ENCODE measurements around the gene CDH23.

CDH23 gene

GRCh38 chr10:71465551-71466252, 69.0 kb downstream of the CDH23 start:
- no peak for TF ChIP-seq TAF1 (IDR thresholded peaks at IDR 0.05; ENCODE audit: borderline replicate concordance, insufficient read depth, low read length)
- no peak for TF ChIP-seq FOXP2 (optimal IDR thresholded peaks at IDR 0.05; ENCODE audit: borderline replicate concordance, extremely low read depth, extremely low read length, insufficient read depth)
- no peak for TF ChIP-seq POLR2AphosphoS5 (IDR thresholded peaks at IDR 0.05; ENCODE audit: low read depth, low read length)
- TF ChIP-seq REST (IDR thresholded peaks at IDR 0.05; ENCODE audit: insufficient read depth in 1 of 2, low read depth in 2 of 2, low read length in 2 of 2): no peak
- no peak for TF ChIP-seq SIN3A (IDR thresholded peaks at IDR 0.05; ENCODE audit: borderline replicate concordance, insufficient read depth, low read length)

GRCh38 chr10:71466330-71466729, 69.6 kb downstream of the CDH23 start:
- no peak for TF ChIP-seq TAF1 (IDR thresholded peaks at IDR 0.05; ENCODE audit: borderline replicate concordance, insufficient read depth, low read length)
- no peak for TF ChIP-seq REST (IDR thresholded peaks at IDR 0.05; ENCODE audit: insufficient read depth in 1 of 2, low read depth in 2 of 2, low read length in 2 of 2)
- no peak for TF ChIP-seq SIN3A (IDR thresholded peaks at IDR 0.05; ENCODE audit: borderline replicate concordance, insufficient read depth, low read length)
- TF ChIP-seq FOXP2 (optimal IDR thresholded peaks at IDR 0.05; ENCODE audit: borderline replicate concordance, extremely low read depth, extremely low read length, insufficient read depth): no peak
- no peak for TF ChIP-seq POLR2AphosphoS5 (IDR thresholded peaks at IDR 0.05; ENCODE audit: low read depth, low read length)

- no peak for TF ChIP-seq SIN3A (IDR thresholded peaks at IDR 0.05; ENCODE audit: borderline replicate concordance, insufficient read depth, low read length)
- TF ChIP-seq REST (IDR thresholded peaks at IDR 0.05; ENCODE audit: insufficient read depth in 1 of 2, low read depth in 2 of 2, low read length in 2 of 2): no peak
- no peak for TF ChIP-seq FOXP2 (optimal IDR thresholded peaks at IDR 0.05; ENCODE audit: borderline replicate concordance, extremely low read depth, extremely low read length, insufficient read depth)
- no peak for TF ChIP-seq TAF1 (IDR thresholded peaks at IDR 0.05; ENCODE audit: borderline replicate concordance, insufficient read depth, low read length)
- no peak for TF ChIP-seq POLR2AphosphoS5 (IDR thresholded peaks at IDR 0.05; ENCODE audit: low read depth, low read length)
These were observed 70.4 kb downstream of the CDH23 start for GRCh38 chr10:71467161-71467560.

- TF ChIP-seq FOXP2 (optimal IDR thresholded peaks at IDR 0.05; ENCODE audit: borderline replicate concordance, extremely low read depth, extremely low read length, insufficient read depth) (no peak), SIN3A (IDR thresholded peaks at IDR 0.05; ENCODE audit: borderline replicate concordance, insufficient read depth, low read length) (no peak), POLR2AphosphoS5 (IDR thresholded peaks at IDR 0.05; ENCODE audit: low read depth, low read length) (no peak), REST (IDR thresholded peaks at IDR 0.05; ENCODE audit: insufficient read depth in 1 of 2, low read depth in 2 of 2, low read length in 2 of 2) (no peak), TAF1 (IDR thresholded peaks at IDR 0.05; ENCODE audit: borderline replicate concordance, insufficient read depth, low read length) (no peak)
These were observed 71.0 kb downstream of the CDH23 start for GRCh38 chr10:71467569-71468362.
